ENCODE measurements around the gene KIAA1328.
A peak's percentile ranks its signal among the peaks of the same experiment; 100 is the strongest.
"Not testable (repeated sequence)": the region's sequence is repeated elsewhere in the genome, so short reads cannot be mapped to it uniquely, and the experiment has no call there.

Gene KIAA1328

GRCh38 chr18:36828630-36829361 lies at the start of gene KIAA1328, which contains the start of gene TPGS2:
KIAA1328 (plus strand) TSS chr18:36829127; CDS start chr18:36829139, 12 bp downstream.
TPGS2 (minus strand) TSS chr18:36829002; CDS start chr18:36828767, 235 bp downstream.
- DNase-seq (ENCODE audit: low read depth), result peak; percentile 76

DNA sequence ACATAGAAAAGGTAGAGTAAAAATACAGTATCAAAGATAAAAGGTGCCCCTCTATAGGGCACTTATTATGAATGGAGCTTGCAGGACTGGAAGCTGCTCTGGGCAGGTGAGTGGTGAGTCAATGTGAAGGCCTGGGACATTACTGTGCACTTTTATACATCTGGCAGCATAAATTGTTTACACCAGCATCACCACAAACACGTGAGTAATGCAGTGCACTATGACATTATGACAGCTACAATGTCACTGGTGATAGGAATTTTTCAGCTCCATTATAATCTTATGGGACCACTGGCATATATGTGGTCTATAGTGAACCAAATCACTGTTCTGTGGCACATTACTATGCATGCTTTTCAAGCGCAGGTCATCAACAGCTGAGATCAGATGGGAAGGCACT lies 48.2 kb upstream of the KIAA1328 start:
- DNase-seq (ENCODE audit: low read depth), result no peak

DNA sequence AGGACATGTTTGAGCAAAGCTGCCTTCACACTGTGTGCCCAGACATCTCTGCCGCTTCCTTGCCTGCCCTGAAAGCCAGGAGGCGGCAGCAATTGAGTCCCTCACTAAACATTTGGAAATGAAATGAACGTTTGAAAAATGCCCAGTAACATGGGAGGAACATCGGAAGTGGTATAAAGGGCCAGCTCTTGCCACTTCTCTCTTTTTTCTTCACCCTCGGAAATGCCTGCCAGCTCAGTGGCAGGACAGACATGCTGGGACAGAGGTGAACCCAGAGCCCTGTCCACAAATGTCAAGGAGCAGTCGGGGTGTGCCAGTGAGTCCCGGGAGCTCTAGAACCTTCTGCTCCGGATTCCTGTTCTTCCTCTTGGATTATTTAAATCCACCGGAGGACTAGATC lies 46.2 kb upstream of the KIAA1328 start:
- no peak for DNase-seq (ENCODE audit: low read depth)

- no peak for DNase-seq (ENCODE audit: low read depth)
These were observed 45.1 kb upstream of the KIAA1328 start for GRCh38 chr18:36783792-36784191.

DNA sequence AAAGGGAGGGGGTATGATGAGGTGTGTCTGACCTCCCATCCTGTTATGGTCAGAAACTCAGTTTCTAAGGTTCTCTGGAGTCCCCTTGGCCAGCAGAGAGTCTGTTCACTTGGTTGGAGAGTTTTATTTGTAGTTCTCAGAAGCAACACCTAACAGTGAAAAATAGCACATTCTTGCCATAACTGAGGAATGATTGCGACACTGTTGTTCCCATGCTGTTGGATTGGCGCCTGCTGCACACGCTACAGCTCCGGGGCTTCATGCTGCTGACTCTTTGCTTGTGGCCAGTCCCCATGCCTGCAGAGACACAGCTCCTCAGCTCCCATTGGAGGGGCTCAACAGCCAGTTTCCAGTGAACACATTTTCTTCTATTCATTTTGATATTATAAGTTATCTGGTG lies 42.2 kb upstream of the KIAA1328 start:
- no peak for DNase-seq (ENCODE audit: low read depth)

GRCh38 chr18:36792634-36793283 lies 36.2 kb upstream of the KIAA1328 start:
- DNase-seq (ENCODE audit: low read depth), result no peak

DNA sequence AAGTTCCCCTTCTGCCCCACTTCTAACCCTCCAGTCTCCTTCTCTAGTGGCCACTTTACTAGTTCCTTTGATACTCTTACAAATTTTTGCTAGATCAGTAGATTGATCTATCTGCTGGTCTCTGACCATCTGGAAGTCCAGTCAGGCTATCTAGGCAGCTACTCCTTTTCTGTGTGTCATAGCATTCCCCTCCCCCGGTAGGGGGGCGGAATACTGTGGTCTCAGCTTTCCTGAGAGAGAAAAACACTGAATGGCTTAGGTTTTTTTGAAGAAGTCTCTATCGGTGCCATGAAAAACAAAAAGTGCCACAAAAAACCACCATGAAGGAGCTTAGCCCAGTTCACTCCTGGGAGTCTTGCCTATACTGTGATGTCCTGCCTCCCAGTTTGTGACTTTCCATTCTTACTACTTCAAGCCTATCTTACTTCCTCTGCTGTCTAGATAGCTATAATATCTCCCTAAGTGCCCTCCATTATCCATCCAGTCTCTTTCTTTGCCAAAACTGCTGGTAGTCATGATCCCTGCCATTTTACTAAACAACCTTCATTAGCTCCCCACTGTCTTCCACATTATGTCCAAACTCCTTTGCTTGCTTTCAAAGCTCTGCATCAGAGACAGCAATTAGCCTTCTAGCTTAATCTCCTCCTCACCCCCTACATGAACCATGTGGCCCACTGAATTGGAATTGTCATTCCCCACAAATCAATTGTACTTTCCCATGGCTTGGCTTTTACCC lies 30.0 kb upstream of the KIAA1328 start:
- DNase-seq (ENCODE audit: low read depth), result no peak

GRCh38 chr18:36805105-36805504 lies 23.8 kb upstream of the KIAA1328 start:
- no peak for DNase-seq (ENCODE audit: low read depth)

DNA sequence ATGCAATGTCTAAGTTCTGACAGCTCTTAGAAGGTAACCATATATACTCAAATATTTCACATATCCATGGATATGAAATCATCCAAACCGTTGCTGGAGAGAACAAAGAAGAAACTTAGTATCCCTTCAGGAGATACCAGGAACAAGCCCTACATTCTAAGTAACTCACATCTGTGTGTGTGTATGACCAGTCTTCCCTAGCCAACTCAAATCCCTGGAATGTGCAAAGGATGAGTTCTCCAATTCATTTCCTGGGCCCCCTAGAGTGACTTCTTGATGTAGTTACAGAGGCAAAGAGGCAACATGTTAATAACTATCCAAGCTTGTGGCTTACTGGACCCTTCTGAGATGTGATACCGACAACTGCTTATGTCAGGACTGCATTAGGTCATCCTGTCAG lies 20.2 kb upstream of the KIAA1328 start:
- DNase-seq (ENCODE audit: low read depth), result no peak

DNA sequence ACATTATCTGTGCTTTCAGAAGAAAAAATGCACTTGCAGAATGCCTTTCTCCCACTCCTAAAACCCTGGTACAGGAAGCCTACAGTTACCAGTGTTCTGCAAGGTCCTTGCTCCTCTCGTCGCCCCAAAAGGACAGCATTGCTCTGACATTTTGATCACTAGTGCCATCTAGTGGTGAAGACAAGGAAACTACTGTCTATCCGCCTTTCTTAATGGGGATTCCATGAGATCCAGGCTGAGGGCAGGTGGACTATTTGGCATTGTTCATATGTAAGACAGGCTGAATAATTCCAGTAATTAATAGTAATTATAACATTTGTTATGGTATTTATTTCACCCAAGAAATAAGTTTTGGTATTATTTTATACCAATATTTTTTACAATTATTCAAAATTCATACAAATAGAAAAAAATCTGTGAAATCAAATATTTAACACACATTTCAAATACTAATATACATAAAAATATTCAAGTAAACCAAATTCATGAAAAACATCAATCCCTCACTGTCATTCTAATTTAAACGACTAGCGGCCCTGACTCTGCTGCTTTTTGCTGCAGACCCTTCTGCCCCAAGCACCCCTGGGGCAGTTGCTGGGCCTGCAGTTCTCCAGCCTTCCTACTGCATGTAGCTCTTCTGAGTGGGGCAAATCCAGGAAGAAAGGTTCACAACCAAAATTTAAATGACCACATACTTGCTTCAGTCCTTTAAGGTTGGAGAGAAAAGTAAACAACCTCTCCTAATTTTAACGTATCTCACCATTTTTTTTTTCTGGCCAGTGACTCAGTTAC lies 19.1 kb upstream of the KIAA1328 start:
- DNase-seq (ENCODE audit: low read depth), result peak; percentile 15

GRCh38 chr18:36811430-36811829 lies 17.5 kb upstream of the KIAA1328 start:
- DNase-seq (ENCODE audit: low read depth), result no peak

DNA sequence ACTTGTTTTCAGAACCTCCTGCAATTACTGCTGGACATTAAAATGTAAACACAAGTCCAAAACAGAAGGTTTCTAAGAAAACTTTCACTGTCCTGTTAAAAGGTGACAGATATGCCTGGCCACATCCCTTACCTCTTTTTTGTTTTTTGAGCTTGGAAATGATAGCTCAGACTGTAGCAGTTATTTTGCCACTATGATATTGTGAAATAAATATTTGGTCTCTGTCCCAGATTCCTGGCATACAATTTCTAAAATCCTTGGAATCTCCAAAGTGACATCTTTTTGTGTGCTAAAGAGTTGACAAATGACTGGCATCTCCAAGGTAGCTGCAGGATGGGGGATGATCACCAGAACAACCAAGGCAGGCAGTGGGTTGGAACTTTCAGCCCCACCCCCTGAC lies 17.0 kb upstream of the KIAA1328 start:
- DNase-seq (ENCODE audit: low read depth), result no peak

DNA sequence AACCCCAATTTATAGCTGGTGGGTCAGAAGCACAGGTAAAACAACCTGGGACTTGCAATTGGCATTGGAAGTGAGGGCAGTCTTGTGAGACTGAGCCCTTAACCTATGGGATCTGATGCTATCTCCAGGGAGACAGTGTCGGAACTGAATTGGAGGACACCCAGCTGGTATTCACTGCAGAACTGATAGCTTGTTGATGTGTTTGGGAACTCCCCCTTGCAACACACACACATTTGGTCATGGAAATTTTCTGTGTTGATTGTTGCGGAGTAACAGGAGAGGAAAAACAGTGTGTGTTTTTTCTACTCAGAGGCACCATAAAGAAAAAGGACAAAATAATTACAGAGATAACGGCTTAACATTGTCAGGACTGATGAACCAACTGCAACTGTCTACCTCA lies 16.2 kb upstream of the KIAA1328 start:
- DNase-seq (ENCODE audit: low read depth), result no peak

DNA sequence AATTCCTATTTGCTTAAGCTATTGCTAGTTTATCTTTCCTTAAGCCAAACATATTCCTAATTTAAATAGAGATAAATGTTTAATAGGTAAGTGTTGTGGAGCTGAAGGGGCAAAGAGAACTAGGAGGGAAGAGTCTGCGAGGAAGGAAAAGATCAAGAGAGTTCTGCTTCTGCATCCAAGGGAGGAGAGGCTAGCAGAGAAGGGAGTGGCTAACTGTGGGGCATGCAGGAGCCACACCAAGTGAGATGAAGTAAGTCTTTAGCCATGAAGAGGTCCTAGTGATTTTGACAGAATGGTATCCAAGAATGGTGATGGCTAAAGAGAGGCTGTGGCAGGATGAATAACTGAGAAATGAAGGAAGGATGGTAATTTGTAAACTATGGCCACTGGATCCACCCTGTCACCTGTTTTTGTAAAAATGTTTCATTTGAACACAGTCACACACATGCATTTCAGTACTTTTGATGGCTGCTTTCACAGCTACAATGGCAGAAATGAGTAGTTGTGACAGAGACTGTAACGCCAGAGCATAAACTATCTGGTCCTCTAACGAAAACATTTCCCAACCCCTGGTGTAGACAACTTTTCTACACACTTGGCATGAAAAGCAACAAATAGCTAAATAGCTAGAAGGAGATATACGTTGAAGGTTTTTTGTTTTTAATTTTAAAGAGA lies 15.7 kb upstream of the KIAA1328 start:
- DNase-seq (ENCODE audit: low read depth), result no peak

DNA sequence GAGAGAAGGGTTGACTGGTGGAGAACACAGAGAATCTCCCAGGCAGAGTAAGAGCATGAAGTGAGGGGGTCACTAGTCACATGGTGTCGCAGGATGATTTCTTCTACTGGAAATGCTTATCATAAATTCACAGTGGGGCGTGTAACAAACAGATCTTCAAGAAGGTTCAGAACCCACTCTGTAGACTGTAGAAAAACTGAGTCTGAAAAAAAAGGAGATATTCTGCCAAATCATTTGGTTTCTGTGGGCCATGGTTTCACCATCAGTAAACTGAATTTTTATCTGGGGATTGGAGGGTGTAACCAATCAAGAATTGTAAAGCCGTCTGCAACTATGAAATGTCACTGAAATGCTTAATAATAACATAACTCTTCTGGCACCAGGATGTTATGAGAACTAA lies 15.1 kb upstream of the KIAA1328 start:
- no peak for DNase-seq (ENCODE audit: low read depth)

DNA sequence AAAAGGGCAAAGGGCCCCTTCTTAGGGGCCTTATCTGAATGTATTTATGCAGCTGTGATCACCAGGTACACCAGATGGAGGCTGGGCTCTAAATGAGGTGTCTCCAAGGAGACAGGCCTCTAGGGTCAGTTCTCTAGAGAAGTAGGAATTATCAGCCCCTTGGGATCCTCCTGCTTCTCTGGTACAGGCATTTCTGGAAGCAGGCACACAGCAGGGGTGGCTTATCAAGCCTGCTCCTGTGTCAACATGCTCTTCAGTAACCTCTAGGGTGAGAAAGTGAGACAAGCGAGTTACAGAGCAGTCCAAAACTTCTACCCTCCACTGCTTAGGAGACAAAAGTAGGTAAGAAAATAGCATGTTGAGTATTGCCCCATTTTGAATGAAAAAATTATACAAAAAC lies 13.9 kb upstream of the KIAA1328 start:
- no peak for DNase-seq (ENCODE audit: low read depth)

DNA sequence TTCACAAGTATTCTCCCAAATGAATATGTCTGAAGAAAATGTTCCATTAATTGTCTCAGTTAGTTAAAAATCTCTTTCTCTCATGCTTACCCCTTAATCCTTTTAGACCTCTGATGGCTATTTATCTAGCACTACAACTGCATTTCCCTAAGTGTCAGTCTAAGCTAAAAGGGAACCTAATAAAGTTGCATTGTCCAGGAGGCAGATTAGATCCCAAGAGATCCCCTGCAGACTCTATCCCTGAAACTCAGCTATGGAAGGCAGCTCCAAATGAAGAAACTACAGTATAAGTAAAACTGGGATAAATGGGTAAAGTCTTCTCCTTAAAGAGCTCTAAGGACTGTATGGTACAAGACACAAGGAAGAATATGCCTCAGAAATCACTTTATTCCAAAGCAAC lies 12.8 kb upstream of the KIAA1328 start:
- DNase-seq (ENCODE audit: low read depth), result not testable (repeated sequence)

DNA sequence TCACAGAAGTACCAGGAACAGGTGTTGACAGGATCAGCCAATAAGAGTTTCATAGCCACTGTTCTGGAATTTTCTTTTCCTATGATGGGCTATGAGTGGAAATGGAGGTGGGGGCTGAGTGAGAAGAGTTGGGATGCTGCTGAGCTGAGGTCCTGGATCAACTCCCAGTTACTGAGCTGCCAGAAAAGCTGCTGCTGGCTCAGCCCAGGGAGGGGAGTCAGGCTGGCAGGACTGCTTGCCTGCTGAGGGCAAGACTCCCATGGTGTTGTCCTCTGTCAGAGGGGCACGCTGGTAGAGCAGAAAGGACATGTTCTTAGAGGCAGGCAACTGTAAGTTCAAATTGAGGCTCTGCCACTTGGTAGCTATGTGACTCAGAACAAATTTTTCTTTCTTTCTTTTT lies 11.9 kb upstream of the KIAA1328 start:
- no peak for DNase-seq (ENCODE audit: low read depth)

DNA sequence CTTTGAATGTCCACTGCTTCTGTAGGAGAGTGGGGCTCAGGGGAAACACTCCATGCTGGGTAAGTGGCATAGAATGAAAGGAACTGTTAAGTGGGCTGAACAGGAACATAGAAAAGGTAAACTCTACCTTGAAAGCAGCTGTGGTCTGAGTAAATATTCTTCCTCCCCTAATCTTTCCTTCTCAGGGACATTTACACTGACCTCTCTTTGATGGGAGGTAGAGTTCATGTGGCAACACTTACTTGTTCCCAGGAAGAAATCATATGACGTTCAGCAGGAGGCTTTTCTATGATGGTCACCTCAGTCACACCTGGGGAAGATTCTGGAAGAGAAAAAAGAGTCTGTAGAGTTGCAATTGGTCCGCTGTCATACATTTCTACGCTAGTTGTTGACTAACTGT lies 10.3 kb upstream of the KIAA1328 start:
- no peak for DNase-seq (ENCODE audit: low read depth)

DNA sequence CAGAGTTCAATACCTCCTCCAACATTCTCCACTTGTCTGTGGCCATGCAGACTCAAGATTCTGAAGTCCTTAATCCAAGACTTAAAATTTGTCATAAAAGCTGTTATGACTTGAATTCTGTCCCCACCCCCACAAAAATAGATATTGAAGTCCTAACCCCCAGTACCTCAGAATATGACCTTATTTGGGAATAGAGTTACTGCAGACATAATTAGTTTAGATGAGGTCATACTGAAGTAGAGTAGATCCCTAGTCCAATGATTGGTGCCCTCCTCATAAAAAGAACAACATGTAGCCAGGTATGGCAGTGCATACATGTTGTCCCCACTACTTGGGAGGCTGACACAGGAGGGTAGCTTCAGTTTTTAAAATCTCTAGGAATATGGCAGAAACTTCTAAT lies 9.3 kb upstream of the KIAA1328 start:
- no peak for DNase-seq (ENCODE audit: low read depth)

- DNase-seq (ENCODE audit: low read depth), result no peak
These were observed 7.2 kb upstream of the KIAA1328 start for GRCh38 chr18:36821681-36822080.

DNA sequence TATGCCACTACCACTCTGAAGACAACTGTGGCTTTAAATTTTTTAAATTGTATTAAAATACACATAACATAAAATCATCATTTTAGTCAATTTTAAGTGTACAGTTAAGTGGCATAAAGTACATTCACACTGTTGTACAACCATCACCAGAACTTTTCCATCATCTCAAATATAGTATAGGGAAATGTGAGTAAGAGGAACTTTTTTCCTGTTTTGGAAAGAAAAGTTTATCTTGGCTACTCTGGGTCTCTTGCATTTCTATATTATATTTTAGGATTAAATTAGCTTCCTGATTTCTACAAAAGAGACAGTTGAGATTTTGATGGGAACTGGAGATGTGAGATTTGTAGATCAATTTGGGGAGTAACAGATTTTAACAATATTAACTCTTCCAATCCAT lies 3.4 kb upstream of the KIAA1328 start:
- DNase-seq (ENCODE audit: low read depth), result no peak
